NCI-H2107 treated with DMSO at 0.1 percent for 48 hours (cell line): ENCODE data around the gene GPRC5A.

Experiments
- DNase-seq: peaks from one replicate; lab custom pipeline; 2025; ENCODE audit not compliant: unreplicated experiment; lab: John Stamatoyannopoulos, UW

Gene GPRC5A

GRCh38 chr12:12936983-12937491 is 45.7 kb downstream of the GPRC5A start:
- DNase-seq, result no peak

- no peak for DNase-seq
Measured at GRCh38 chr12:12938541-12938940, 47.2 kb downstream of the GPRC5A start.

GRCh38 chr12:12939888-12940287 is 48.5 kb downstream of the GPRC5A start:
- DNase-seq, result no peak

- DNase-seq, result no peak
Measured at GRCh38 chr12:12941450-12942350, 50.3 kb downstream of the GPRC5A start.

- DNase-seq, result no peak
Measured at GRCh38 chr12:12943586-12944260, 52.4 kb downstream of the GPRC5A start.

GRCh38 chr12:12945591-12945990 is 54.2 kb downstream of the GPRC5A start:
- DNase-seq, result no peak

- no peak for DNase-seq
Measured at GRCh38 chr12:12946686-12947355, 55.5 kb downstream of the GPRC5A start.

GRCh38 chr12:12947902-12948301 is 56.5 kb downstream of the GPRC5A start:
- no peak for DNase-seq

GRCh38 chr12:12951504-12951903 is 60.1 kb downstream of the GPRC5A start:
- no peak for DNase-seq

GRCh38 chr12:12952036-12952435 is 60.7 kb downstream of the GPRC5A start, which contains the start of gene GPRC5D:
TSS of gene GPRC5D (minus strand) at chr12:12952170. CDS start at chr12:12950384, 1,786 bp downstream.
- no peak for DNase-seq

GRCh38 chr12:12954356-12954755 is 63.0 kb downstream of the GPRC5A start:
- DNase-seq, result no peak

GRCh38 chr12:12954878-12955625 is 63.7 kb downstream of the GPRC5A start:
- DNase-seq, result no peak

- DNase-seq, result no peak
Measured at GRCh38 chr12:12958886-12959285, 67.5 kb downstream of the GPRC5A start.

GRCh38 chr12:12960639-12961209 is 69.4 kb downstream of the GPRC5A start:
- no peak for DNase-seq

GRCh38 chr12:12964255-12964654 is 72.9 kb downstream of the GPRC5A start:
- no peak for DNase-seq

GRCh38 chr12:12965836-12966235 is 74.5 kb downstream of the GPRC5A start:
- DNase-seq, result no peak
